OCI-LY7 (cell line): ENCODE results near the gene METRN. TPM values are rescaled to one million over a fixed set of nuclear protein-coding genes. Genes with fewer than 3 reads are reported as not detected.

Experiments
- BruUV-seq: library from RNA; stranded (reverse); fragments of 400-500 nt; replicated peaks from 2 replicates; lab custom pipeline; 2021; lab: Mats Ljungman, UMichigan
- CTCF ChIA-PET: fragments of 300-600 bp; sonication (Branson Sonifier 250); formaldehyde crosslinking; loops from one replicate; lab custom pipeline; 2022; ENCODE audit warnings: antibody characterized with exemption; ENCODE audit not compliant: unreplicated experiment; lab: Charles Lee
- POLR2A ChIA-PET: fragments of 300-600 bp; sonication (Branson Sonifier 250); formaldehyde crosslinking; loops from one replicate; lab custom pipeline; 2022; ENCODE audit warnings: antibody characterized with exemption; lab: Charles Lee
- DNase-seq: peaks from one replicate; pipeline ENCODE4 v3.0.0-alpha.2; 2015; ENCODE audit warnings: low spot score
- H2AFZ ChIP-seq: fragments of 200-600 bp; sonication (generic), shearing (Covaris generic); 2 replicates; pipeline ENCODE4 v1.6.1; 2014; ENCODE audit warnings: mild to moderate bottlenecking, antibody characterized with exemption, low read length, moderate library complexity
- H3K27ac ChIP-seq: fragments of 200-600 bp; sonication (generic); 2 replicates; pipeline ENCODE4 v1.5.1; 2014; ENCODE audit warnings: mixed run types, low read depth, mild to moderate bottlenecking, moderate library complexity, low read length, inconsistent platforms; ENCODE audit not compliant: poor library complexity, severe bottlenecking
- H3K36me3 ChIP-seq: fragments of 200-600 bp; sonication (generic); 2 replicates; pipeline ENCODE4 v1.6.1; 2014; ENCODE audit warnings: mild to moderate bottlenecking, antibody characterized with exemption, low read length, moderate library complexity, mixed read lengths; ENCODE audit not compliant: insufficient read depth
- H3K4me1 ChIP-seq: fragments of 200-600 bp; sonication (generic); 2 replicates; pipeline ENCODE4 v1.5.1; 2014; ENCODE audit warnings: mild to moderate bottlenecking, low read length; ENCODE audit not compliant: insufficient read depth, poor library complexity, severe bottlenecking
- H3K4me2 ChIP-seq: fragments of 200-600 bp; sonication (generic); 2 replicates; pipeline ENCODE4 v1.6.1; 2014; ENCODE audit warnings: mild to moderate bottlenecking, low read length
- H3K4me3 ChIP-seq: fragments of 200-600 bp; sonication (generic); 2 replicates; pipeline ENCODE4 v1.5.1; 2014; ENCODE audit warnings: mild to moderate bottlenecking, low read depth, low read length; ENCODE audit not compliant: poor library complexity, severe bottlenecking
- H3K79me2 ChIP-seq: fragments of 200-600 bp; sonication (generic); 2 replicates; pipeline ENCODE4 v1.6.1; 2016; ENCODE audit warnings: low read depth, mild to moderate bottlenecking, low read length, moderate library complexity, mixed read lengths; ENCODE audit not compliant: insufficient read depth
- H3K9me2 ChIP-seq: fragments of 200-600 bp; sonication (generic); 2 replicates; pipeline ENCODE4 v1.6.1; 2016; ENCODE audit warnings: mild to moderate bottlenecking, low read length, mixed read lengths; ENCODE audit not compliant: insufficient read depth
- H3K9me3 ChIP-seq: fragments of 200-600 bp; sonication (generic); 2 replicates; pipeline ENCODE4 v1.6.1; 2014; ENCODE audit warnings: mild to moderate bottlenecking, mixed run types, low read length, mixed read lengths
- H4K20me1 ChIP-seq: fragments of 200-600 bp; sonication (generic); 2 replicates; pipeline ENCODE4 v1.6.1; 2014; ENCODE audit warnings: mild to moderate bottlenecking, antibody characterized with exemption, low read length, moderate library complexity, mixed read lengths; ENCODE audit not compliant: insufficient read depth
- EZH2phosphoT487 ChIP-seq: fragments of 200-600 bp; sonication (generic); IDR thresholded peaks from 2 replicates; pipeline ENCODE4 v1.6.1; 2018; ENCODE audit warnings: low read depth, borderline replicate concordance, mild to moderate bottlenecking, mixed run types, antibody characterized with exemption, low read length, moderate library complexity, mixed read lengths
- intact Hi-C: fragments of 100-400 bp; cut with micrococcal nuclease; formaldehyde crosslinking; loops from one replicate; pipeline ENCODE4 v1.10.0; 2022; ENCODE audit not compliant: unreplicated experiment
- total RNA-seq, 2 experiments: library from RNA; depleted of rRNA in 1 of 2; stranded (reverse); fragments of >200 nt in 1 of 2; shearing (Covaris generic) in 1 of 2; gene quantifications; 2 replicates each; pipeline ENCODE4 v1.2.3, GENCODE V29; 2014 to 2022
- TF ChIP-seq, protein P1 (sequence below): fragments of 200-600 bp; sonication (generic); conservative IDR thresholded peaks from 2 replicates; pipeline ENCODE4 v1.5.1; 2014; ENCODE audit warnings: mild to moderate bottlenecking, antibody characterized with exemption, low read length, moderate library complexity, mixed read lengths

METRN gene
- total RNA-seq, 2 experiments from 2014 or later, result 14.4 to 15.9 TPM

DNA sequence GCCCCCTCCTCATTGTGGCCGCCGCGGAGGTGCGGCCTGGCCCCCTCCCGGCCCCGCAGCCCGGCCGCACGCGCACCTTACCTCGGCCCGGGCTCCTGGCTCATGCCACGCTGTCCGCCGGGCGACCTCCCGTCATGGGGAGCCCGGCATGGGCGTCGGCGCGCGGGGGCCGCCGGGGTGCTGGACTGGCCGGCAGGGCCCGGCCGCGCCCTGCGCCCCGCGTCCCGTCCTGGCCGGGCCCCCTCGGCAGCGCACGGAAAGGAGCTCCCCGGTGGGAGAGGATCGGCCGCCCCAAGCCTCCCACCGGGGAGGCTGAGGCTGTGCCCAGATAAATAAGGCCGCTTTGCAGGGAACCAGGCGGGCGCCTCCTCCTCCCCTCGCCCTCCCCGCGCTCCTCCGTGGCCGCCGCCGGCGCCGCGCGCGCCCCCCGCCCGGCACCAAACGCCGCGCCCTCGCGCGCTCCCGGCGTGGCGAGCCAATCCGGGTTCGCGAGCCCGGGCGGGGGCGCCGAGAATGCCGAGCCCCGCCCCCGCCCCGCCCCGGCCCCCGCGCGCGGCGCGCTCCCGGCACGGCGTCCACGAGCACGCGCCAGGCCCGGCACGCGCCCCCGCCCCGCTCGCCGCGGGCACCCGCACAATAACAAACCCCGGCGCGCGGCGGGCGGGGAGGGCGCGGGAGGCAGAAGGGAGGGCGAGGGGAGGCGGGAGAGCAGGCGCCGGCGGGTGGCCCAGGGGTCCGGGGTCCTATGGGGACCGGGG lies 9.3 kb upstream of the METRN start, which contains the start of gene FBXL16:
FBXL16 (minus strand) TSS at position 371 of the 758 bp plus-strand sequence. CDS start 8,396 bp downstream, outside the sequence.
- Histone ChIP-seq H3K4me2 (no peak within 1 kb of the TSS; the same call in 1 of the 2 replicates), H3K4me3 (peak within 1 kb of the TSS; percentile 28), H2AFZ (no peak within 1 kb of the TSS), H3K9me3 (no peaks in the 10 kb centered on the region), H3K9me2 (no peaks in the 10 kb centered on the region), H4K20me1 (no peaks in the 10 kb centered on the region), H3K36me3 (no peaks in the 10 kb centered on the region), H3K27ac (no peak within 1 kb of the TSS), H3K79me2 (no peaks in the 10 kb centered on the region), H3K4me1 (no peaks in the 10 kb centered on the region)
- peak; percentile 46 for DNase-seq
- CTCF ChIA-PET, result no interaction called here
- BruUV-seq, result no TSS peak
- POLR2A ChIA-PET, result interaction anchor here (0.6 kb wide), 1 partner anchor 66 kb away, joined by 5 read pairs; no protein-coding TSS in a partner anchor
- TF ChIP-seq, protein P1, sequence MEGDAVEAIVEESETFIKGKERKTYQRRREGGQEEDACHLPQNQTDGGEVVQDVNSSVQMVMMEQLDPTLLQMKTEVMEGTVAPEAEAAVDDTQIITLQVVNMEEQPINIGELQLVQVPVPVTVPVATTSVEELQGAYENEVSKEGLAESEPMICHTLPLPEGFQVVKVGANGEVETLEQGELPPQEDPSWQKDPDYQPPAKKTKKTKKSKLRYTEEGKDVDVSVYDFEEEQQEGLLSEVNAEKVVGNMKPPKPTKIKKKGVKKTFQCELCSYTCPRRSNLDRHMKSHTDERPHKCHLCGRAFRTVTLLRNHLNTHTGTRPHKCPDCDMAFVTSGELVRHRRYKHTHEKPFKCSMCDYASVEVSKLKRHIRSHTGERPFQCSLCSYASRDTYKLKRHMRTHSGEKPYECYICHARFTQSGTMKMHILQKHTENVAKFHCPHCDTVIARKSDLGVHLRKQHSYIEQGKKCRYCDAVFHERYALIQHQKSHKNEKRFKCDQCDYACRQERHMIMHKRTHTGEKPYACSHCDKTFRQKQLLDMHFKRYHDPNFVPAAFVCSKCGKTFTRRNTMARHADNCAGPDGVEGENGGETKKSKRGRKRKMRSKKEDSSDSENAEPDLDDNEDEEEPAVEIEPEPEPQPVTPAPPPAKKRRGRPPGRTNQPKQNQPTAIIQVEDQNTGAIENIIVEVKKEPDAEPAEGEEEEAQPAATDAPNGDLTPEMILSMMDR, result no peak
- TF ChIP-seq EZH2phosphoT487, result no peak
- intact Hi-C loops, result no loop called here

DNA sequence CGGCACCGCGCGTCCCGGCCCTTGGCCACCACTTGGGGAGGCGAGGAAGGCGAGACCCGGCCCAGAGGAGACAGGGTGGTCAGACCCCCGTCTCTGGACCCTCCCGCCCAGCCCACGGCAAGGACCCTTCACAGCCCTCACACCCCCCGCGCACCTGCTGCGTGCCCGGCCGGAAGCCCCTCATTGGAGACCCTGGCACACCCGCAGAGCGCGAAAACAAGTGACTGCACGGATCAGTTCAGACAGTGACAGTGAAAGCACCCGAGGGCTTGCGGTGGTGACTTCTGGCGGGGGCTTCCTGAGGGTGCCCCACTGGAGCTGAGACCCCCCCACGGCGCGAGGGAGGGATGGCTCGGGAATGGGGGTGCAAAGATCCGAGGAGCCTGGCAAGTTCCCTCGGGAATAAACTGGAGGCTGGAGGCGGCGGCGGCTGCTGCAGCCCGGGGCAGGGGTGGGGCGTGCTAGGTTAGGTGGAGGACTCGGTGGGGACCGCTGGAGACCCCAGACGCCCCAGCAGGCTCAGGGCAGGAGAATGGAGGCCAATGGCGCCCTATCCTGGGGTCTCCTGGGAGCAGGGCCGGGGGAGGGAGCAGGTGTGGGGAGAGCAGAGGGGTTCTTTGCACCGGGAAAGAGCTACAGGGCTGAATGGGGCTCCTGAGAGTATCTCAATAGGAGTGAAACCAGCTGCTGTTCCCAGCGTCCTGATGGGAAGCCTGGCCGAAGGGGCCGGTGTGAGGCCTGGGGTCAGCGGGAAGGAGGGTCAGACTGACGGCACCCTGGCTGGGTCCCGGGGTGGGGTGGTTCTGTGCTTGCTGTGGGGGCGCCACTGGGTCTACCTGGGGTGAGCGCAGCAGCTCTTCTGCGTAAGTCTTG lies 8.5 kb upstream of the METRN start:
- Histone ChIP-seq H3K4me3 (no peak overlapping the region), H4K20me1 (no peaks in the 10 kb centered on the region), H2AFZ (no peak overlapping the region), H3K27ac (no peak overlapping the region), H3K79me2 (no peaks in the 10 kb centered on the region), H3K4me1 (no peaks in the 10 kb centered on the region), H3K36me3 (no peaks in the 10 kb centered on the region), H3K9me2 (no peaks in the 10 kb centered on the region), H3K4me2 (no peak overlapping the region; the same call in 1 of the 2 replicates), H3K9me3 (no peaks in the 10 kb centered on the region)
- POLR2A ChIA-PET, result no interaction called here
- CTCF ChIA-PET, result no interaction called here
- no peak for DNase-seq
- BruUV-seq, result no TSS peak
- no peak for TF ChIP-seq EZH2phosphoT487
- TF ChIP-seq, protein P1, result 0 out of 2 replicates have a peak, but pooled peaks have one; percentile 10
- intact Hi-C loops, result no loop called here
